ENCODE measurements around the gene CTDSP2. TPM values are rescaled to one million over a fixed set of nuclear protein-coding genes. Genes with fewer than 3 reads are reported as not detected.
"Not testable (repeated sequence)": the region's sequence is repeated elsewhere in the genome, so short reads cannot be mapped to it uniquely, and the experiment has no call there.

Gene CTDSP2
- total RNA-seq, 1 experiment from 2014 or later: 47.5 TPM

DNA sequence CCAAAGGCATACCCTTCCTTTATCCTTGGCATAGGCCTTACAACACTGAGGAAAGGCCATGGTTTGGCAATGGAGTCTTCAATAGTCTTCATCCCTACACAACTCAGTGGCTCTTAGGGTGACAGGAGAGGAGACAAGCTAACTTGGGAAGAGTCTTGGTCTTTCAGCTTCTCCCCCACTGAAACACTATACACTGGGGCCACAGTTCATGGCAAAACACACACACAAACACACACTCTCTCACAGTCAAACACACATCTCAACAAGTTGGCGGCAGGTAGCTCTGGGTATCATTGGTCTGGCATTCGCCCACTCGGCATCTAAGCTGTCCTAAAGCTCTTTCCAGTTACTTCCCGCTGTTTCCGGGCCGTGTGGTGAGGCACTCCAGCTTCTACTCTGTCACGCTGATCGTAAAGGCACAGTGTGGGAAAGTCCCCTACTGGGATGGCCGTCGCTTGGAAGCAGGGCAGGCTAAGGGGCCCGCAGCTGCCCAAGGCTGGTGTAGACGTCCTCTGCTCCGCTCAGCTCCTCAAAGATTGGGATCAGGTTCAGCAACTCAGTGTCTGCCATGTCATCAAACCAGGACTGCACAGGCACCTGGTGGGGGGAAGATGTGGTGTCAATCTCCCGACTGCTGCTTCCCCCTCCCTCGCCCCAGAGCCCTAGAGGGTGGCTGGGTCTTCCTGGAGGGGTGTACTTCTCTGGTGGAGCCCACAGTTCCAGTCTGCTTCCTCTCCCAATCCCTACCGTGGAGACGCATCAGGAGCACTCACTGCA lies 23.2 kb downstream of the CTDSP2 start:
- DNase-seq (ENCODE audit: low read depth): no peak
- in situ Hi-C loops (cut with HindIII; ENCODE audit: low pct_unique_long_range_greater_than_20kb, low sequenced_read_pairs): no loop called here

DNA sequence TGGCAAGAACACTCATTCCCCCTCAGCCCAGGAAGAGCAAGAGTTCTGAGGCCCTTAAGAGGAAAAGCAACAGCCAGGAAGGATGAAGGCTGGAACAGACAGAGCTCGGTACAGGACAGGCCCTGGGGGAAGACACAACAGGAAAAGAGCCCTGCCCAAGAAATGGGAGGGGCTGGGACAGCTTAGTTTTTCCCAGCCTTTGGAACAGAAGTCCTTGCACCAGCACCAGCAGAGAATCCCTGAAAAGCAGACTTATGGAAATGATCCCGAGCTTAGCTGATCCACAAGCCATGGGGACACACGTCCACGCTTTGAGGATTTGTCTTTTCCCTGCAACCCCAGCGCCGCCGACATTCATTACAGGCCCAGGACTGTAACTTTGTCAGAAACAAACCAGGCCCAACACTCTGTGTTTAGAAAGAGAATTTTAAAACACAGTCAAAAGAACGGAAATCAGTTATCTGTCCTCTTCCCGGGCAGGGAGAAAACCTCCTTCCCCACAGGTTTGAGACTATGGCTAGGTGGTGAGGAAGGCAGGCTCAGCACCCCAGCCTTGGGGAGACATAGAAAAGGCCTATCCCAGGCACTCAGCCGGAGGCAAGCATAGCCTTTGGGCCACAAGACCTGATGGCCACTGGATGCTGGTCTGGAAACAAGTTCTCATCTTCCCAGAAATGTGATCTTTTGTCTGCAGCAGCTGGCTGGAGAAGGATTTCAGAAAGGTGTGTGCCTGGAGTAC lies 24.0 kb downstream of the CTDSP2 start:
- no peak for DNase-seq (ENCODE audit: low read depth)
- in situ Hi-C loops (cut with HindIII; ENCODE audit: low pct_unique_long_range_greater_than_20kb, low sequenced_read_pairs): no loop called here

DNA sequence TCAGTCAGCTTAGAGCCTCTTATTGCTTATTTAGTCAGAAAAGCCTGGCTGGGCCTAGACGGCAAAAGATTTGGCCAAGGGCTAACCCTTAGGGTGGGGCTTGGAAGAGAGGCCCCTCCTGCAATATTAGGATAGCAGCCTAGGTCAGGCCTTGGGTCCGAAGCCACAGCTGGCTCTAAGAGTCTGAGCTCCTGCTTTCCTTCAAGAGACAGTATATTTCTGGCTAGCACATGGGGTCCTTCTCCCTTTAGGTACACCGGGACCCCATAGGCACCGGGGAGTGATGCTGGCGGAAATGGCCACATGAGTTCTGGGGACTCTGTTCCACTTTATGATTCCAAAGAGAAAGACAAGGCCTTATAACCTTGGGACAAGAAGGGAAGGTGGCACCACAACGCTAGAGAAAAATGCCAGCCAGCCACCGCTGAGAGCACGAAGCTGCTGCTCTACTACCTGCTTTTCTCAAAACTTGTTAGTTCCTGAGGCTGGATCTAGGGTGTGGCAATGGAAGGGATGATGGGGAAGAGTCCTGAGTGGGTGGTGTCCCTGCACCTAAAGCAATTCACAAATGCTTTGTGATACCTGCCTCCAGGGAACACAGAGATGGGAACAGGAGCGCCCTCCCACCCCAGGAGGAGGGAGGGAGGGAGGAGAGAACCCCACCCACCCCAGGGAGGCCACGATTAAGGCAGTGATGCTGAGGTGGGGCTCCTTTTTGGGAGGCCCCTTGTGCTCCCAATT lies 24.9 kb downstream of the CTDSP2 start:
- no peak for DNase-seq (ENCODE audit: low read depth)
- in situ Hi-C loops (cut with HindIII; ENCODE audit: low pct_unique_long_range_greater_than_20kb, low sequenced_read_pairs): no loop called here

DNA sequence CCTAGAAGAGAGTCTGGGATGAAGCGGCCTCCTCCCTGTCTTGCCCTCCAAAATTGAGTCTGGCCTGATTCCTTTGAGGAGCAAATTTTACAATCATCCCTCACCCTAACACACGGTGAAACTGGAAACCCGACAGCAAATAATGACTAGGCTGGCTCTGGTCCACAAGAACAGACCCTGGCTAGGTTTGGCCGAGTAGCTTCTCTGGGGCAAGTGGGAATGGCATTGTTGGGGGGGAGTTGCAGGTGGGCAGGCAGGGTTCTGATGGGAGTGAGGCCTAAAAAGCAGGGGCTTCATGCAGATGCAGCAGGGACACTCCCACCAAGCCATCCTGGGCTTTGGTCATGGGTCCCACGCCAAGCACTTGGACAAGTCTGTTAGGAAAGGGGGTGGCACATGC lies 25.5 kb downstream of the CTDSP2 start:
- in situ Hi-C loops (cut with HindIII; ENCODE audit: low pct_unique_long_range_greater_than_20kb, low sequenced_read_pairs): not testable (repeated sequence)

DNA sequence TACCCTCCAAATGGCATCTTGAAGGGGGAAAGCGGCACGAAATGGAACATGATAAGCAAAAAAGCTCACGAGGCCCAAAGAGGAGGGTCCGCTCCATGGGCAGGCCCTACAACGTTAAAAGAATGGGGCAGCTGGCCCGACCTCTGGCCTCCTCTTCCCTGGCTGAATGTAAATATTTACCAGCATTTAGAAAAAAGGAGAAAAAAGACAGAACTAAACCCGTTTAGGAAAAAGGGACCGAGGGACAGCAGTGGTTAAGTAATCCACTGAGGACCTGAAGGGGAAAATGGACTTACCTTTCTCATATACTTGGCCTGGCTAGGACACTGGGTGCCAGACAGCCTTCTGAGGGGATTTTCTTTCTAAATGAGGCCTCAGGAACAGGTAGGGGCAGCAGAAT lies 26.4 kb downstream of the CTDSP2 start:
- DNase-seq (ENCODE audit: low read depth); in situ Hi-C loops (cut with HindIII; ENCODE audit: low pct_unique_long_range_greater_than_20kb, low sequenced_read_pairs): not testable (repeated sequence)

More for the DNA sequence above, 25.5 kb downstream of the CTDSP2 start:
- DNase-seq (ENCODE audit: low read depth): not testable (repeated sequence)

DNA sequence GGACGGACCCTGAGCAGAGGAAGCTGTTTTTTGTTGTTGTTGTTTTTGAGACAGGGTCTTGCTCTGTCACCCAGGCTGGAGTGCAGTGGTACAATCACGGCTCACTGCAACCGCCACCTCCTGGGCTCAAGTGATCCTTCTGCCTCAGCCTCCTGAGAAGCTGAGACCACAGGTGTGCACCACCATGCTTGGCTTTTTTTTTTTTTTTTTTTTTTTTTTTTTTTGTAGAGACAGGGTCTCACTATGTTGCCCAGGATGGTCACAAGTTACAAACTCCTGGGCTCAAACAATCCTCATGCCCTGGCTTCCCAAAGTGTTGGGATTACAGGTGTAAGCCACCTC lies 28.6 kb downstream of the CTDSP2 start:
- in situ Hi-C loops (cut with HindIII; ENCODE audit: low pct_unique_long_range_greater_than_20kb, low sequenced_read_pairs); DNase-seq (ENCODE audit: low read depth): not testable (repeated sequence)

DNA sequence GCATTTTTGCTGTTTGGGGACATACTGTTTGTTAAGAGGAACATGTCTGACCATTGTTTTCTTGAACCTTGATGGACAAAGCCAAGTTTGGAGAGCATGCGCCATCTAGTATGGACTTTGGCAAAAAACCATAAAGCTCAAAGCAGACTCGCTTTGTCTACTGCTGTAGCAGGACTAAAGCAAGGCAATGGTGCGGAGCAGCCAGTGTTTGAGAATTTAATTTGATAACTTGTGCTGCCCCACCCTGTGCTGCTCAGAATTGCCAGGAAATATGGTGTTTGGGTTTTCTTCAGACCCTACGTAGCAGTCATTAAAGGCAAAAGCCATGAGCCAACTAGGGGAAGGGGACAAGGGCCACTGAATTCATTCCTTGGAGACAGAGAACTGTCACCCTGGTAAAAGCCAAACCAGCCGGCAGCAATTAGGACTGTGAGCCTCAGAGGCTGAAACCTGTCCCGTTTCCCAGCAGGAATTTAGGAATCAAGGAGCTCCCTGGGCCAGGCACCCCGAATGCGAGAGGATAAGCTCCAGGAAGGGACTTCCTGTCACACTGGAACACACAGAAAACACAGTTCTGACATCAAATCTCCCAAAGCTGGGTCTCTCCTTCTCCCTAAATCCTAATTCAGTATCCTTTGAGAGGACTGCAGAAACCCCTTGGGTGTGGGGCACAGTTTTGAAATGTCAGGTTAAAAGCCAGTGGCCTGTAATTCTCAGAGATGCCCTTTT lies 29.1 kb downstream of the CTDSP2 start:
- no peak for DNase-seq (ENCODE audit: low read depth)
- in situ Hi-C loops (cut with HindIII; ENCODE audit: low pct_unique_long_range_greater_than_20kb, low sequenced_read_pairs): no loop called here

DNA sequence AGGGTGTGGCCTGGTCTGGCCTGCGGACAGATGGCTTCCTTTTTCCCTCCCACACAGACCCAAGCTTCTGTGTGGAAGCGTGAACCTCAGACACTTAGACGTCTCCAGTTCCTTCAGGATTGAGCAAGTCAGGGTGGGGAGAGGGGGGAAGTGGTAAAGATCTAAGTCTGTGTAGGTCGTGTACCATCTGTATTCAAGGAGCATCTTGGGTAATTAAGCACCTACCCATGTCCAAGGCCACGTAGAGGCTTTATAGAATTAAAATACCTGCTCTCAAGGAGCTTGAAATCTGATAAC lies 29.7 kb downstream of the CTDSP2 start:
- DNase-seq (ENCODE audit: low read depth): no peak
- in situ Hi-C loops (cut with HindIII; ENCODE audit: low pct_unique_long_range_greater_than_20kb, low sequenced_read_pairs): no loop called here

DNA sequence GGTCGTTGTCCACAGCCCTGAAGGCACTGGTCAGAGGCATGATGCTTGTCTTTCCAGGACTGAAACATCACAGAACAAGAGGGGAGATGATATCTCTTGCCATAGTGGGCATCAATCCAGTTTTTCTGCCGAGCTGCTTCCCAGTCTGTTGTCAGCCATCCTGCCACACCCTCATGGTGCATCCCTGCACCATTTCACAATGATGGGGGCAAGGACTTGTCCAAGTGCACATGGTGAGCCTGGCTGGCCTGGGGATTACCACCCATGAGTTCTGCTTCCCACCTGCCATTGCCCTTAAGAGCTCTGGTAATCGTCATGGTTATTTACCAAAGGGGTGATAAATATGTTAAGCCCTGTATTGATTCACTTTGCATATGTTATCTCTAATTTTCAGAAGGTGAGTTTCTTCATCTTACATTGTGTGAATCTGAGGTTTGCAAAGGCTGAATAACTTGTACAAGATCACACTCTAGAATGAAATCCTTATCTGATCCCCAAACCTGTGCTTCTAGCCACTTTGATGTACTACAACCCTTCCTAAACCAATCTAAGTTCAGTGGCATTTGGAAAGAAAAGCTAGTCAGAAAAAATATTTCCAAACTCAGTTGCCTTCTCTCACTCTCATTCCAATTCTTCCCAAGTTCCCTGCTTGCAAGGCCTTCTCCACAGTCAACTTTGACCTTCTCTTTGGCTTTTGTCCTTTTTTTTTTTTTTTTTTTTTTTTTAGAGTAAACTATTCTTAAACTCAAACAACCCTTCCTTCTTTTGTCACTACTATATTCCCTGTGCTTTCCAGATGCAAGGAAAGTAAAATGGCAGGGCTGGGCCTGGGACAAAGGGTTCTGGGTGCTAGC lies 30.3 kb downstream of the CTDSP2 start:
- no peak for DNase-seq (ENCODE audit: low read depth)
- in situ Hi-C loops (cut with HindIII; ENCODE audit: low pct_unique_long_range_greater_than_20kb, low sequenced_read_pairs): no loop called here

DNA sequence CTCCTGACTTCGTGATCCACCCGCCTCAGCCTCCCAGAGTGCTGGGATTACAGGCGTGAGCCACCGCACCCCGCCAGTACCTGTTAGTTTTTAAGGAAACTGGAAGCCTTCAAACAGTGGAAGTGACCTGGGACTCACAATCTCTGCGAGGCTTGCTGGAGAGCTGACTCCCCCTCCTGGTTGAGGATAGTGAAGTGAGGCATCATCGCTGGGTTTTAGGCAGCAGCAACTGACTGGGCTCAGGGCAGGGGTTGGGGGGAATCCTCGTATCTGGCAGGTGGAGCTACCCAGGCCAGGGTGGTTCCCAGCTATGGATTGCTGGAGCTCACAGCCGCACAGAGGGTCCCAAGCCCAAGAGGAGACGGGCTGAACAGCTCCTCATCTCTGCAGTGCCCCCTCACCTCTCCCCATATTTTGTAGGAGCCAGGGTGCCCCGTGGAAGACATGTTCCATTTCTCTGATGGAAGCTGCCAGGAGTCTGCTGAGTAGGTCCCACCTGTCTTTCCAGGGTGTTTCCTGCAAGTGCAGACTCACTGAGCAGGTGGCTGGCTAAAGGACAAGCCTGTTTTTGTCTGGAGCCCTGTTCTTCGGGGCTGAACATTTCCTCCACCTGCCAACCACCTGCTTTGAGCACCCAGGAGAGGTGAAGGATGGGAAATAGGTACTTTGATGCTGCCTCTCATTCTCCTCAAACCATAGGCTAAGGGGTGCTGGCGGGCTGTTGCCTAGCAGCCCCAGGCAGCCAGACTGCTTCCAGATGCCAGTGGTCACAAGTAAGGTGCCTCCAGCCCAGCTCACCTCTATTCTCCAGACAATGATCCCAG lies 31.1 kb downstream of the CTDSP2 start:
- in situ Hi-C loops (cut with HindIII; ENCODE audit: low pct_unique_long_range_greater_than_20kb, low sequenced_read_pairs): no loop called here
- DNase-seq (ENCODE audit: low read depth): no peak

DNA sequence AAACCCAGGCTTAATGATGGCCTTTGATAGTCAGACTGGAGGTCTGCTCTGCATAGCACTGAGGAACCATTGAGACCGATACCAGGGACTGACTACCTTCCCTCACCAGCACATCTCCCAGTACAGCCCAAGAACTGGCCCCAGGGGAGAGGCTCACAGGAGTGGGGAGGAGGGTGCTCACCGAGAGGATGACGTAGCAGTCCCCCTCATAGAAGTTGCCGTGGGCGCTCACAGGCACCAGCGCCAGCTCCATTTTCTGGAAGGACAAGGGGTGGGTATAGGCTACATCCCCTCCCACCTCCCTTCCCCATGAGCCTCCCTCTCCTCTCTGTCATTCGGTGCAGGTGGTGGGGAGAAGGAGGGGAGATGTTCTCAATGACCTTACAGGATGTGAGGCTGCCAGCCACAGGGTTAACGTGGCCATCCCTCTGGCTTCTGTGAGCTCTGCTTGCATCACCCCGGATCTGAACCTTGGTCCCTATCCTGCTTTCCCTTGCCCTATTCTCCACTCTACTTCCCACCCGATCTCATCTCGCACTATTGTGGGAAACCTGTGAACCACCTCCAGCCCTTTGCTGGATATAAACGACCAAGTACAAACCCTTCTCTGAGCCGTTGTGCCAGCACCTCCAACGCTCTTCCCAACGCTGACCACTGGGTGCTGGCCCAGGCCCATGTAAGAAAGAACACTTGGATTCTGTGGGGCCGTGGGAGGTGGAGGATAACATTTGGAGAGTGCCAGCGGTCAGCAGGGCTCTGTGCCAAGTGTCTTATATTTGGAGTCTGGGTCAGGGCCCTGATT lies 32.4 kb downstream of the CTDSP2 start:
- DNase-seq (ENCODE audit: low read depth): no peak
- in situ Hi-C loops (cut with HindIII; ENCODE audit: low pct_unique_long_range_greater_than_20kb, low sequenced_read_pairs): no loop called here

DNA sequence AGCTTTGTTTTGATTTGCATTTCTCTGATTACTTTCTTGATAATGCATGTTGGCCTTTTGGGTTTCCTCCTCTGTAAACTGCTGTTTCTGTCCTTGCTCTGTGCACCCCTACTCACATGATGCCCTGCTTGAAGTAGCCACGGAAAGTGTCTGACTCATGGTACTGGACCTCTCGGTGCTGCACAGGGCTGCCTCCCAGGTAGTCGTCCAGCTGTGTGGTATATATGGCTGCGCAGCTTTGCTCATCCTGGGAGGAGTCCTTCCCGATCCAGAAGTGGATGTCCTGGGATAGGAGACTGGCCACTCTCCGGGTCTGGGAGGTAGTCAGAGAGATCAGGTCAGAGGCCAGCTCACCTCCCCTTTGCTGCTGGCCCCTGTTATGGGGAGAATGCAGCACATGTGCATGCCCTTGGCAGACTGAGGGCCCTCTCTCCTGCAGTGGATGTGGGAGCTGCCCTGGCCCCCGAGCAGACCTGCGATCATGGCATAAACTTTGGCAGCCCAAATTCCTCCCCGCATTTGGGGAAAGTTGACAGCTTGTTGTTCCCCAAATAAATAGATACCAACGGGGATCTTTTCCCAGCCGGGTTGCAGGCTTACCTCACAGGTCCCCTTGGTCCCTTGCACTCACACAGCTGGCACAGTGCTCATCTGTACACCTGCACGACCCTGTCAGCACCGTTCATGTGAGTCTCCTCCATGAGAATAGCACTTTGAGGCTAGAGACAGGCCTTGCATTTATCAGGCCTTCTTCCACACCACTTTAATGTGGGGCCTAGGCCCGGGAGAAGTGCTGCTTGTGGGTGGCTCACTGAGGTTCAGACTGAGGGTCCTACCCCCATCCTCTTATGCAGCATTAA lies 33.2 kb downstream of the CTDSP2 start:
- no peak for DNase-seq (ENCODE audit: low read depth)
- in situ Hi-C loops (cut with HindIII; ENCODE audit: low pct_unique_long_range_greater_than_20kb, low sequenced_read_pairs): no loop called here

DNA sequence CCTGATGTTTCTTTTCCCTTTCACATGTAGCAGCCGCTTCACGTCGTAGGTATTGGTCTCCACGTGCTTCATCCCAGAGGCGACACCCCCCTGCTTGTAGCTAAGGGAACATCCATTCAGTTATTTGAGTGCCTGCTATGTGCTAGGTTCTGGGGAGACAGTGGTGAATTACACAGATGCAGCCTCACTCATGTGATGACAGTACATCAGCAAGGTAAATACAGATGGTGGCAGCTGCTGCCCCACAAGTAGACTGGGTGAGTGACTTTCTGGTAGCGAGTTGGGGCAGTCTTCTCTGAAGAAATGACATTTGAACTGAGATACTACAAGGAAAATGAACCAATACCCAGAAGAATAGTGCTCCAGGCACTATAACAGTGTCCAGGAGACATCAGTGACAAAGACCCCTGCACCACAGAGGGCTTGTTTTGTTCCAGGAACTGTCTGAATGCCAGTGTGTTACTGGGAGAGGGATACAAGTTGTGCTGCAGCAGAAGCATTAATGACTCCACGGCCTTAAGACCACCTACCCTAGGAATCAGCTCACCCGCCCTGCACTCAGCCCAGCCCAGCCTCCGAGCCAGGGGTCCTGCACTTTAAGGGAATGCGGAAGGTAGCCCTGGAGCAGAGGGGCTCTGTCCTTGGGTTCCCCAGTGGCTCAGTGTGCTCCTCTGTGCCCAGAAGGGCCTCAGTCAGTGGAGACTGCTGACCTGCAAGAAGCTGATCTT lies 35.3 kb downstream of the CTDSP2 start:
- in situ Hi-C loops (cut with HindIII; ENCODE audit: low pct_unique_long_range_greater_than_20kb, low sequenced_read_pairs): no loop called here
- no peak for DNase-seq (ENCODE audit: low read depth)

DNA sequence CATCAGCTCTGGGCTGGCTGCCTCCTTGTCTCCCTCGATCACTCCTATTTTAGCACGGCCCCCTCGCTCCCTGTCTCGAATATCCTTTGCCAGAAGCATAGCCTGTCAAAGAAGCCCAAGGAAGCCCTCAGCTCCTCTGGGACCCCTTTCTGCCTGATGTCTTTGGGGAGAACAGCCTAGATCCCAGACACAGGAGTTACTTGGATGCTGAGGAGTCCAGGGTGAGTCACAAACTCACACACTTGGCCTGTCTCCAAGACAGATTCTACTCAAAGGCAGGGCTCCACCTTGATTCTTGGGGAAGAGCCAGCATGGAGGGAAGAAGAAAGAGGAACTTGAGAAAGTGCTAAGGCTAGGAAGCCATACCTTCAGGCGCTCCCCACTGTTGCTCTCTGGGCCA lies 36.1 kb downstream of the CTDSP2 start:
- in situ Hi-C loops (cut with HindIII; ENCODE audit: low pct_unique_long_range_greater_than_20kb, low sequenced_read_pairs): no loop called here
- peak; percentile 55 for DNase-seq (ENCODE audit: low read depth)

DNA sequence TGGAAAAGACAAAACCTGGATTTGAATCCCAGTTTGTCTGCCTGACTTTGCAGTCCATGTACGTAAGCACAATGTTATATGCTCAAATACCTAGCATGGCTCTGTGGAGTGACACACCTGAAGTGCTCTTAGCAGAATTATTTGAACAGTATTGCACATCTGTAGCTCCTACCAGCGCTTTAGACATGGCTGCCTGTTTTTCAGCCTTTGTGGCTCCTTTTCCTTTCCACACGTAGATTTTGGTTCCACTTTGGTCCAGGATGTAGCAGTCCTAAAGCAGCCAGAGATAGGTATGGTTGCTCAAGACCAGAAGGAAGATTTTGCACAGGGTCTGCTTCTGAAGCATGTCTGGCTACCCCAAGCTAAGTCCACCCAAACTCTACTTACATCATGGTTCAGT lies 37.1 kb downstream of the CTDSP2 start:
- DNase-seq (ENCODE audit: low read depth): no peak
- in situ Hi-C loops (cut with HindIII; ENCODE audit: low pct_unique_long_range_greater_than_20kb, low sequenced_read_pairs): no loop called here
